Kidney (tissue), 14 donors: ENCODE data around the gene MAS1. TPM values are rescaled to one million over a fixed set of nuclear protein-coding genes. Genes with fewer than 3 reads are reported as not detected.

ENCODE experiments used
- DNase-seq, 5 donors: peaks; one replicate each; pipeline ENCODE4 v3.0.0-alpha.2; 2013 to 2020
- FAIRE-seq: peaks from 2 replicates; lab custom pipeline; 2012; peaks lifted over from hg19 to GRCh38; lab: Jason Lieb, UNC
- H3K27ac ChIP-seq, 2 donors: one replicate each; pipeline ENCODE4 v1.7.0; 2013; ENCODE audit warnings: low read depth in 2 of 2, low read length in 2 of 2, inconsistent platforms in 1 of 2
- H3K27me3 ChIP-seq: one replicate; pipeline ENCODE4 v1.7.1; 2013; ENCODE audit warnings: low read length, inconsistent platforms; ENCODE audit not compliant: control insufficient read depth, insufficient read depth
- H3K36me3 ChIP-seq, 3 donors: one replicate each; pipeline versions ENCODE4 v1.7.0 to v1.7.1; 2013; ENCODE audit warnings: low read length in 3 of 3, control low read depth in 1 of 3, inconsistent platforms in 1 of 3; ENCODE audit not compliant: insufficient read depth in 3 of 3, control insufficient read depth in 2 of 3
- H3K4me1 ChIP-seq, 3 donors: one replicate each; pipeline versions ENCODE4 v1.7.0 to v1.7.1; 2013; ENCODE audit warnings: low read length in 3 of 3, inconsistent platforms in 1 of 3, low read depth in 1 of 3; ENCODE audit not compliant: control insufficient read depth in 2 of 3, insufficient read depth in 2 of 3
- H3K4me3 ChIP-seq, 3 donors: one replicate each; pipeline versions ENCODE4 v1.7.0 to v1.8.1; 2013; ENCODE audit warnings: low read length in 3 of 3, control low read depth in 1 of 3, inconsistent platforms in 1 of 3
- H3K9ac ChIP-seq, 3 donors: one replicate each; pipeline versions ENCODE4 v1.7.0 to v1.7.1; 2013; ENCODE audit warnings: low read length in 3 of 3, control low read depth in 1 of 3, inconsistent platforms in 1 of 3
- H3K9me3 ChIP-seq, 3 donors: one replicate each; pipeline versions ENCODE4 v1.7.0 to v1.7.1; 2013; ENCODE audit warnings: low read length in 3 of 3, control low read depth in 1 of 3, inconsistent platforms in 1 of 3; ENCODE audit not compliant: control insufficient read depth in 2 of 3, insufficient read depth in 1 of 3
- intact Hi-C: fragments of 100-400 bp; cut with DNase I; formaldehyde crosslinking; loops from one replicate; pipeline ENCODE4 v1.11.1; 2022
- polyA plus RNA-seq: library from polyadenylated mRNA; stranded (reverse); fragments of 350-450 nt; fragmentation: Illumina TruSeq; extraction: RNeasy Lipid Tissue Mini Kit (QIAGEN cat#74804); gene quantifications from one replicate; pipeline ENCODE4 v1.2.3, GENCODE V29; 2014; ENCODE audit warnings: low read depth, low replicate concordance; ENCODE audit not compliant: insufficient read depth
- total RNA-seq: library from RNA; stranded (reverse); fragmentation: NEBNext Ultra II Directional; extraction: Animal tissue kit (Norgen Biotek cat#: 25700); gene quantifications from one replicate; pipeline ENCODE4 v1.2.1, GENCODE V29; 2021
- TF ChIP-seq, protein P1 (sequence below): IDR thresholded peaks from 3 replicates; pipeline ENCODE4 v1.5.1; 2012; ENCODE audit warnings: mild to moderate bottlenecking, moderate library complexity, borderline replicate concordance; ENCODE audit not compliant: insufficient read depth; ENCODE audit errors: extremely low read depth
- donor health status: control.
- donor health status: control.
- donor health status: control.
- donor health status: control.
- donor health status: control.
- donor health status: DM: yes; HTN: yes; CAD: no.
- donor health status: Normal renal cell carcinoma (clear cell type).

MAS1 gene
- total and polyA plus RNA-seq, 2 donors from 2014 or later = not detected

DNA sequence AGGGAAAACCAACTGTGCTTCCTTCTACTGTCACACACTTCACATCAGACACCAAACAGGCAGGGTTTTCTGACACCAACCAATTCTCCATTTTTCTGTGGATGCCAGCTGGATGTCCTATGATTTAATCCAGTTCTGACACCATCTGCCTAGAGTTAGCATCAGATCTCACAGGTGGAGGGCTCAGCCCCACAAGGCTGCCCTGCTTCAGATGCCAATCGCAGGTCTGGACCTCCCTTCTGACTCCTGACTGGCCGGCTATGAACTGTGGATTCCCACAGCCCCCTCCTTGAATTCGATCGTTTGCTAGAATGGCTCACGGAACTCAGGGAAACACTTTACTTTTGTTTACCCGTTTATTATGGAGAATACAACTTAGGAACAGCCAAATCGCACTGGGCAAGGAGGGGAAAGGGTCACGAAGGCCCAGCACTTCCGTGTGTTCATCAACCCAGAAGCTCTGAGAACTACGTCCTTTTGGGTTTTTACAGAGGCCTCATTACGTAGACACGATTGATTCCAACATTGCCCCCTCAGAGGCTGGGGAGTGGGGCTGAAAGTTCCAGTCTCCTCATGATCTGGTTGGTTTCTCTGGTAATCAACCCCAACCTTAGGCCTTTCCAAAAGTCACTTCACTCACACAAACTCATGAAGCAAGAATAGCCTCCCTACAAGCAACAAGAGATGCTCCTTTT is 25.4 kb upstream of the MAS1 start:
- intact Hi-C loops = no loop called here
- no peak for FAIRE-seq

DNA sequence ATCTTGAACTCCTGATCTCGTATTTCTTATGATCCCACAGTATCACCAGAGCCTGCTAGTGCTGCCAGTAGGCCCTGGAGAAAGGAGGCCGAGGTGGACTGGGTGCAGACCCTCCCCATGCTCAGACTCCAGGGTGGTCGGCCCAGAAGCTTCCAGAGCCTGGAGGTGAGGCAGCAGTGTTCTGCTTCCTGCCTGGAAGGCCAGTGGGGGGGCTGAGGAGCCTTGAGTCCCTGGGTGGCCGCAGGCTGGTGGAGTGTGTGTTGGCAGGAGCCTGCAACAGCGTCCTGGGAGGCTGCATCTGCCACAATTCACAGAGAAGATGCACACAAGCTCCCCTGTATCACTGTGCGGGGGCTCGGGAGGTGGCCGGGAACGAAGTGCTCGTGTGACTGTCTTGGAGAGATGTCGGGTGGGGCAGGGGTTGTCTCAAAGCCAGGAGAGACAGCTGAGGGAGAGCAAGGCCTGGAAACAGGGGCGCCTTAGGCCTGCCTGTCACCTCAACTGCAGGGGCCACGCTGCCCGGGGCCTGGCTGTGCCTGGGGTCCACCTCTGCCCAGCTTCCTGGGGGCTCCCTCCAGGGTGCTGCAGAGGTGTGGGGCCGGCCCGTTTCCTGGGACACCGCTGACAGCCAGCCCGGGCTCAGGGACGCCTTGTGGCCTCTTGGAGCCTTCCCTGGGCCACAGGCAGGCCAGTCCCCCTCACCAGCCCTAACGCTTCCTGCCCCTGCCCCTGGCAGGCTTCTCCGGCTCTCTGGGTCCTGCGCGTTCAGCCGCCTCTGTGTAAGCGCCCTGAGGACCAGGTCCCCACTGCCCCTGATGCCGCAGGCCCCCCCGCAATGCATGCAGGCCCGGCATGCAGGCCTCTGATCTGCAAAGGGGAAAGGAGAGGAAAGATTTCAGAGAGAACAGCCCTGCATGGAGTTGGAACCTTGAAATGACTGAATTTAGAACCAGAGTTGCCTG is 24.2 kb upstream of the MAS1 start:
- no peaks in the 10 kb centered on the region for H3K9me3 ChIP-seq
- DNase-seq (no peak), FAIRE-seq (no peak)
- H3K36me3 ChIP-seq = no peaks in the 10 kb centered on the region
- no peak overlapping the region for H3K9ac ChIP-seq
- H3K27me3 ChIP-seq = no peaks in the 10 kb centered on the region
- H3K4me3 ChIP-seq = no peak overlapping the region
- TF ChIP-seq, protein P1, sequence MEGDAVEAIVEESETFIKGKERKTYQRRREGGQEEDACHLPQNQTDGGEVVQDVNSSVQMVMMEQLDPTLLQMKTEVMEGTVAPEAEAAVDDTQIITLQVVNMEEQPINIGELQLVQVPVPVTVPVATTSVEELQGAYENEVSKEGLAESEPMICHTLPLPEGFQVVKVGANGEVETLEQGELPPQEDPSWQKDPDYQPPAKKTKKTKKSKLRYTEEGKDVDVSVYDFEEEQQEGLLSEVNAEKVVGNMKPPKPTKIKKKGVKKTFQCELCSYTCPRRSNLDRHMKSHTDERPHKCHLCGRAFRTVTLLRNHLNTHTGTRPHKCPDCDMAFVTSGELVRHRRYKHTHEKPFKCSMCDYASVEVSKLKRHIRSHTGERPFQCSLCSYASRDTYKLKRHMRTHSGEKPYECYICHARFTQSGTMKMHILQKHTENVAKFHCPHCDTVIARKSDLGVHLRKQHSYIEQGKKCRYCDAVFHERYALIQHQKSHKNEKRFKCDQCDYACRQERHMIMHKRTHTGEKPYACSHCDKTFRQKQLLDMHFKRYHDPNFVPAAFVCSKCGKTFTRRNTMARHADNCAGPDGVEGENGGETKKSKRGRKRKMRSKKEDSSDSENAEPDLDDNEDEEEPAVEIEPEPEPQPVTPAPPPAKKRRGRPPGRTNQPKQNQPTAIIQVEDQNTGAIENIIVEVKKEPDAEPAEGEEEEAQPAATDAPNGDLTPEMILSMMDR = no peak
- no peak overlapping the region for H3K27ac ChIP-seq
- intact Hi-C loops = no loop called here
- H3K4me1 ChIP-seq = no peaks in the 10 kb centered on the region

More for the DNA sequence above, 25.4 kb upstream of the MAS1 start:
- no peak for DNase-seq
- H3K27ac ChIP-seq = no peak overlapping the region
- no peak overlapping the region for H3K4me3 ChIP-seq
- no peaks in the 10 kb centered on the region for H3K9me3 ChIP-seq
- H3K36me3 ChIP-seq = no peaks in the 10 kb centered on the region
- H3K27me3 ChIP-seq = no peaks in the 10 kb centered on the region
- no peak overlapping the region for H3K9ac ChIP-seq
- TF ChIP-seq, protein P1 = no peak
- no peaks in the 10 kb centered on the region for H3K4me1 ChIP-seq

DNA sequence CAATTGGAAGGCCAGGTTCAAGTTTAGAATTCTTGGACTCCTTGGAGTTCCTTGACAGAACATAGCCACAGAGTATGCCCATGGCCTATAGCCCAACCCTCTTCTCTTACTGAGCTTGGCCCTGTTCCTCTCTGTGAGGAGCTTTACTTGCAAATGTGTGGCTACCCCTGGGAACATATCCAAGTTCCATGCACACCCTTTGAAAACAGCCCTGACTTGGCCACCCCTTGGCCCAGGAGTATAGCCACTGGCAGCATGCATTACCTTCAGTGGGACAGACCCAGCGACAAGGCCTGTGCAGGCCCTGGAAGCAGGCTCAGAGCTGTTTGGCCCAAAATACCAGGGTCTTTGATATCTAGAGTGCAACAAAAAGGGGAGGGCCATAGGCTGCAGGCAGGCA is 19.5 kb upstream of the MAS1 start:
- no peak overlapping the region for H3K9ac ChIP-seq
- no peak overlapping the region for H3K27ac ChIP-seq
- no peaks in the 10 kb centered on the region for H3K4me1 ChIP-seq
- no peak overlapping the region for H3K4me3 ChIP-seq
- DNase-seq = no peak
- intact Hi-C loops = no loop called here
- H3K9me3 ChIP-seq = no peaks in the 10 kb centered on the region
- no peaks in the 10 kb centered on the region for H3K36me3 ChIP-seq
- no peaks in the 10 kb centered on the region for H3K27me3 ChIP-seq
- TF ChIP-seq, protein P1 = no peak
- no peak for FAIRE-seq
